HG03342 (cell line): ENCODE data around the gene IQSEC3.
"Not testable (repeated sequence)": the region's sequence is repeated elsewhere in the genome, so short reads cannot be mapped to it uniquely, and the experiment has no call there.

Experiments used
- ATAC-seq: cut with Tn5 transposase; IDR thresholded peaks from one replicate; pipeline ENCODE4 v1.9.1; 2021; ENCODE audit warnings: mild to moderate bottlenecking, moderate library complexity; ENCODE audit not compliant: unreplicated experiment

Gene IQSEC3

DNA sequence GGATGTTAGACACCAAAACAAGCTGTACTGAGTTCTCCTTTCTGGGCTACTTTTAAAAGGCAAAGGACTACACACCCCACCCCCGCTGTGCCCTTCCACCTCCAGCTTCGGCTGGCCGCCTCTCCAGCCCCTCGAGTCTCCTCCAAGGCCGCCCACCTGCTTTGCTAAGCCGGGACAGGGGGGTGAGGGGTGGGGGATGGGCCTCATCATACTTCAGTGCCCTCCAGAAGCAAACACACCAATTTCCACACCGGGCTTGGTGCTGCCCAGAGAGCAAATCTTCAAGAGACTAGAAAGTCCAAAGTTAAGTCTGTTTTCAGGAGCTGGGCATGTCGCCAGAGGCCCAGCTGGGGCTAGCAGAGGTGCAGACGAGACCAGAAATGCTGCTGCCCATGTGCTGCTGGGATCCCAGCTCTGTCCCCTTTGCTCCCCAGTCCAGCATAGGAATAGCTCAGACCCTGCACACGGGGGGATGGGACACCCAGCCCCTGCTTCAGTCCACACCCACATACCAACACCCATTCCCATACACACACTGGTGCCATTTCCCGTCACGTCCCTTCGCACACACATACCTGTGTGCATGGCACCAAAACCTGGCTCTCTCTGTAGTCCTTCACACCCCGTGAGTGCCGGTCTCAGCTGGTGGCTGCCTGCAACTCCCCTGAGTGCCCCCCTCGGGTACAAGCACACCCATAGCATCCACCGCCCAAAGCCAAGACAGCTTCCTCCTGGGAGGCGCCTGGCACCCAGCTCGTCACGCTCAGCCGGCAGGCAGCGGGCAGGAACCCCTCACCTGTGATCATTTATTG, 146.4 kb downstream of the IQSEC3 start:
- no peak for ATAC-seq

DNA sequence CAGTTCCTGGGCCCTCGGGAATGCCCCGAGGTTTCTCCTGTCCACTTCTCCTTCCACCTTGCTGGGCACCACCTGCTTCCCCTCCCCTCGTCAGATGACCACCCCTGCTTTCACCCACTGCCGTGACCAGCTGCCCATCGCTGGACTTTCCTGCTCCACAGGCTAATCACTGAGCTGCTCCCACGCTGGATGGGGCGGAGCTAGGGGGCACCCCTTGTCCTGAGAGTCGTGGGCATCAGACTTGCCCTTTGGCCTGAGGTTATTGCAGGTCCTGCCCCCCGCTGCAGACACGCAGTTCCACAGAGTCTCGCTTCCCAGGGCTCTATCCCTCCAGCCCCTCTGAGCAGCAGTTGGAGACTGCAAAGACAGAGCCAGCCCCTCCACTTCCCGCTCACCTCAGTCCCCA, 147.0 kb downstream of the IQSEC3 start:
- no peak for ATAC-seq

DNA sequence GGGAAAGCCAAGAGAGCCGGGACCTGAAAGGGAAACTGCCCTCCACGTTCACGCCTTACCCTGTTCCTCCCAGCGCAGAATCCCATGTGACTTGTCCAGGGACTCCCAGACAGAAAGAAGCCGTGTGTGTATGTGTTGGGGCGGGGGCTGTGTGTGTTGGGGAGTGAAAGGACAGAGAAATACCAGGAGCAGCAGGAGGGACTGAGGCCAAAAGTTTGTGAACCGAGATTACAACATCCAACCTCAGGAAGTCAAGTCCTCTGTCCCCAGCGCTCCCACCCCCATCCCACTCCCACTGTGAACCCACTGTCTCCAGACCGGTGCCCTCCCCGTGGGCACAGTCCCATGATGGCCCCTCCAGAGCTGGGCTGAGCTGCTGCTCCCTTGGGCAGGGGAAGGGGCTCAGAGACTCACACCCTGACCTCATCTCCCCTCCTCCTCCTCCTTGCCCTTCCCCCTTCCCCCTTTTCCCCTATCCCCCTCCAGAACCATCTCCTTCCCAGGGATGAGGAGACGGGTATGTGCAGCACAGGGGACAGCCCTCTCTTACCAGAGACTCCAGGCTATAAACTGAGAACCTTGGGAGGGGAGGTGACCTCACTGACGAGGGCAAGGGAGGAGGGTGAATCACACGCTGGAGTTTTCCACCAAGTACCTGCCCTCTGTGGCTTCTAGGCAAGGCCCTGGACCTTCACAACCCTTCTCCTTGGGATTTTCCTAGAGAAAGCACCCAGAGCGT, 147.6 kb downstream of the IQSEC3 start, which contains the start of gene SLC6A12:
Gene SLC6A12 (minus strand): TSS at position 155 of the 739 bp plus-strand sequence. CDS start 4,171 bp downstream, outside the sequence.
- ATAC-seq: no peak

DNA sequence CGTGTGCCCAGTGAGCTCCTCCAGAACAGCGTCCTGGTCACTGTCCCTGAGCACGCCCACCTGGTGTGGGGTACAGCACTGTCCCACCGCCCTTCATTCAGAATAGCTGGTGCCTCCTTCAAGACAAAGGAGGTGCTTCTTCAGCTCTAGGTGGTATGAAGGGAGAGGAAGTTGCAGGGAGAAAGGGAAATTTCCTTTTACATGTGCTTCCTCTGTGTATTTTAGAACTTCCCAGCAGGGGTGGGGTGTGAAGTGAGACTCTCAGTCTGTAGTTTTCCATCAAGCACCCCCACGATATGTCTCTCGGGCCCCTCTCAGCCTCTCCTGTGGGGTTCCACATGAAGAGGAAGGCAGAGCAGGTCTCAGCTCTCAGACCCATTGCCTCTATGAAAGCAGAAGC, 148.5 kb downstream of the IQSEC3 start:
- ATAC-seq: no peak

DNA sequence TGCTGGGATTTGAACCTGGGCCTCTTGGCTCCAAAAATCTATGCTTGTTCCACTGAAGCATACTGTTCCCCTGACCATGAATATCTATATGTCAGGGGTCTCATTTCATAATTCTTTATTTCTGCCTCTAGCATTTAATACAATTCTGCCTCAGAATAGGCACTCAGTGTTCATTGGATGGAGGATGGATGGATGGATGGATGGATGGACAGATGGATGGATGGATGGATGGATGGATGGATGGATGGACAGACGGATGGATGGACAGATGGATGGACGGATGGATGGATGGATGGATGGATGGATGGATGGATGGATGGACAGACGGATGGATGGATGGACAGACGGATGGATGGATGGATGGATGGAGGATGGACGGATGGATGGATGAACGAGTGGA, 150.5 kb downstream of the IQSEC3 start:
- ATAC-seq: not testable (repeated sequence)

DNA sequence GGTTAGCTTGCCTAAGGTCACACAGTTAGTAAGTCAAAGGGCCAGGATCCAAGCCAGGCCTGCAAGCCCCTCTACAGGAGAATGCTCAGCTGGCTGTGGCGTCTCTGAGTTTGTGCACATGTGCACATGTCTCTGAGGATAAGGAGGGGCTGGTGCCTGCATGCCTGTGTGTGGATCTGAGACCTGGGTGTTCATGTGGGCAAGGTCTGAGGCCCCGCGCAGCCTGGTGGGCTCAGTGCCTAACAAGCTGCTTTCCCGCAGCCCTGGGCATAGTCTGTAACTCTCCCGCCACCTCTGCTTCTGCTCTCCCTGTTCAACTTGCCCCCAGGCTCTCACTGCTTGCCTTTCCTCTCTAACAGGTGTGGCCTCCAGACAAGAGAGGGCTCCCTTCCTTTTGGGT, 151.7 kb downstream of the IQSEC3 start:
- no peak for ATAC-seq

DNA sequence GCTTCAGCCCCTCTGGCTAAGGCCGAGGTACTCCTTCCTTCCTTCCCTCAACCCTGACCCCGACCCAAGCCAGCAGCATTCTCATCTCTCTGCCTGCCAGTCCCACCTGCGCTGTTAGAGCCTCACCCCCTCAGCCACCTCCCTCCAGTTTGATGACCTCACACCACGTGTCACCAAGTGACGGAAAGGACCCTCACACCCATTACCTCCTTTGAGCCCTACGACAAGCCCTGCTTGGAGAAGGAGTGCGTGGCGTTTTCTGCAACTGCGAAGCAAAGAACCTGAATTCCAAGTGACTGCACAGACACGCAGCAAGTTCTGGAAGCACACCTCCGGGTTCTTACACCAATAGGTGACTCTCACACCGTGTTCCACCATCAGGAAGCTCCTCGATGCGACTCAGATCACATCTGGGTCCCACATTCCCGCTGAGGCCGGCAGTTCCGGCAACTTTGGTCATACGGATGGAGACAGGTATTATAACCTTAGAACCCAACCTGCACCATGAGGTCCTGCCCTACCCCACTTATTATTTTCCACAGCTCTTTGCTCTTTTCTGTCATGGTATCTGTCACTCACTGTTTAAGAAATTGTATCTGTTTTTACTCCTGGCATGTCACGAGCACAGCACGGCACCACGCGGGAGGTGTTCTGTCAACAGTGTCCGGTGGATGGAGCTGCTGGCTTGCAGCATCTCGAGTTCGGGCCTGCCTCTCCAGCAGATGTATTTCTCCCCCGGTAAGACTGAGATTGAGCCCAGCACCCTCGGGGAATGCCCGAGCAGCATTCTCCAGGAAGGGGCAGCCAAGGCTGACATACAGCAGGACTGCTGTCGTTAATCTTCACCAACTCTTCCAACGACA, 152.4 kb downstream of the IQSEC3 start:
- no peak for ATAC-seq

DNA sequence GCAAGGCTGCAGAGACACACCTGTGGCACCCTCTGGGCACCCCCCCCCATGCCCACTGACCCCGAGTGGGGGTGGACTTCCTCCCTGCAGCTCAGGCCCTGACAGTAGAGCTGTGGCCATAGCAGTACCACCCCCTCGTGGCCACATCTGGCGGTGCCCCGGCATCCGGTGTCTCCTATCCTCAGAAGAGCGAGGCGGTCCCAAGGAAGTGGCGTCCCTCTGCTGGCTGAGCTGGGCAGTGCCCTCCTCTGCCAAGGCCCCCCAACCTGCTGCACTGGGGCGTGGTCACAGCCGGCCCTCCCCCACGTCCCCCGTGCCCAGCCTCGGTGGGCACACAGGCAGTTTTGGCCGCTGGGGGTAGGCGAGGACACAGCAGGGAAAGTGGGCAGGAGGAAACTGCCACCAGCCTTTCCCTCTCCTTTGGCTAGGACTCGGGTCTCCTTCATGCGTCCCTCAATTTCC, 153.4 kb downstream of the IQSEC3 start:
- ATAC-seq: peak; percentile 78

DNA sequence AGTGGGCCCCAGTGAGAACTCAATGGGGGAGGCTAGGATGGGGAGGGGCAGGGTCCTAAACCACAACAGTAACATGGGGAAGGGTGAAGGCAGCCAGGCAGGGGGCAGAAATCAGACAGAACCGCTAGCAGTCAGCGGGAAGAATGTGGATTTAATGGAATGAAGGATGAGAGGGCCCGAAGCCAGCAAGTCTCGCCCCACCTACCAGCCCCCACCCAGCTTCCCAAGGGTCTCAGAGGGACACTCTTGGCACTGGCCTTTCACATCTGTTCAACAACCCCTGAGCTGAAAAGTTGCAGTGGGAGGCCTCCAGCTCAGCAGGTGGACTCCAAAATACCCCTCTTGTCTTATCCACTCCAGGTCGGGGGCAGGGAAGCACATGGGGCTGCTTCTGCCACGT, 153.9 kb downstream of the IQSEC3 start:
- no peak for ATAC-seq

DNA sequence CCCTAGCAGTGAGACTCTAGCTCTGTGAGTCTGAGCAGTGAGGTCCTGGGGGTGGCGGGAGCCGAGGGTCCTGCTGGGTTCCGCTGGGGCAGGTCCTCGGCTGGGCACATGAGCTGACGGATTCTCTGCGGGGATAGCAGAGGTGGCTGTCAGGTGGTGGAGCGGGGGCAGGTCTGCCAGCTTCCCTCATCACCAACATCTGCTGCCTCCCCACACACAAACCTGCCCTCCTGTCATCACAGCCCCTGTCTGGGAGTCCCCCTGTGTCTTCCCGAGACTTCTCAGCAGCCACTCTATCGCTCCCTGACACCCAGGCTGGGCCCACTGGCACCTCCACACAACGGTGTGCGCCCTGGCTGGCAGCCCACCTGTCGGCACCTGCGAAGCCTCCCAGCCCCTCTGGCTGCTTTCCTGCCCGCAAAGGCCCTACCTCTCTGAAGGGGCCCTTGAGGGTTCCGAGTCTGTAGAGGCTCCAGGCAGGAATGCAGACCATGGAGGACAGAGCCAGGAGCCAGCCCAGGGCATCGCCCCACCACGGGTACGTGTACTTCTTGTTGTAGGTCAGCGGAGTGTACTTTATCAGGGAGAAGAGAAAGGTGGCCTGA, 154.5 kb downstream of the IQSEC3 start:
- no peak for ATAC-seq

DNA sequence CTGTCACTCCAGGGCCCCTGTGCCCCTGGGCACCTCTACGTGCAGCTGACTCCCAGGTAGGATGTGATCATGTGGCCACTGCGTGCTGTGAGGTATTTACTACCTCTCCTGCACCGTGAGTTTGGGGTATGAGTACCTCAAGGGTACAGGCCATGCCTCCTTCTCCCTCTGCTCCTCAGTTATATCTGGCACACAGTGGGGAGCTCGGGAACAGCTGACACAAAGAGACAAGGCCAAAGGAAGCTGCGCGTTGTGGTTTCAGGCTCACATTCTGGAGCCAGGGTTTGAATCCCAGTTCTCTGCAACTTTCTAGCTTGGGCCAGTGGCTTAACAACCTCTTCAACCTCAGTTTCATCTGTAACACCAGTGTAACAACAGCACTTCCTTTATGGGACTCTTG, 155.2 kb downstream of the IQSEC3 start:
- no peak for ATAC-seq

DNA sequence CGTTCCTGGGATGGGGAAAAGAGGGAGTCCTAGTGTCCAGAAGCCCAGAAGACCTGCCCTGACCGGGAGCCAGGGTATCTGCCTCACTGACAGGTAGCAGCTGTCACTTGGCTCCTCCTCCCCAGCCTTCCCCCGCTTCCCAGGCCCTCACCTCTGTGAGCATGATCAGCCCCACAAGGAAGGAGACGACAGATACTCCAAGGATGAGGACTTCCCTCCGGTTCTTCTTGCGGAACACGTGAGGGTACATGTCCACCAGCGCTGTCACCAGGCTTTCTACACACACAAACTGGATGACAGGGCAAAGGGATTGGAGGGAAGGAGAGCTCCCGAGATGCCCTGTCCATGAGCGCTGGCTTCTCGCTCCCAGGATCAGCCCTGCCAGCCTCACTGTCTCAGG, 157.3 kb downstream of the IQSEC3 start:
- no peak for ATAC-seq

DNA sequence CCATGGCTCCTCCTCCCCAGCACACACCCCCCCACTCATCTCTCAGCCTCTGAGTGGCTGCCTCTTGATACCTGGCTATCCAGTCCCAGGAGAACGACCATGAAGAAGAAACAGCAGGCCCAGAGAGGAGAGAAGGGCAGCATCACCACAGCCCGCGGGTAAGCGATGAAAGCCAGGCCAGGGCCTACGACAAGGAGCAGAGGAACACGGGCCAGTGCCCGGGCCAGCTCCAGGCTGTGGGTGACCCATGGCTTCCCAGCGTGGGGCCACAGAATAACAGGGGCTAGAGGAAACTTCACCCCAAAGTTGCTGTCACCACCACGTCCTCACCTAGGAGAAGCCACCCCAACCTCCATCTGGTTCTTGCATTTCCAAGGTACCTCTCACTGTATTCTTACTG, 157.8 kb downstream of the IQSEC3 start:
- ATAC-seq: no peak

DNA sequence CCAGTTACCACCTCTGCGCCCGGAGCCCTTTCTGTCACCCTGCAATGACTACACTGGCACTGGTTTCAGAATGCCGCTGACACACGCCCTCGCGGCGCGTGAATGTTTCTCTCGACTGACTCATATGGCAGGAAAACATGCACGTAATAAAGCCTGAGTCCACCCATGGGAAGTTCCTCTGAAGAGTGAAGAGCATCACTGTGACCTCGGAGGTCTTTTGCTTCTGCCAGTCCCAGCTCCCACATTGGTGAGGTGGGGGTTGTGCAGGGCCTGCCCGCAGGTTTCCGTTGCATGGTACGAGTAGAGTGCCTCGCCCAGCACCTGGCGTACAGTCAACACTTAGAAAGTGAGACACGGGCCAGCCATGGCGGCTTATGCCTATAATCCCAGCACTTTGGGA, 158.4 kb downstream of the IQSEC3 start:
- no peak for ATAC-seq

DNA sequence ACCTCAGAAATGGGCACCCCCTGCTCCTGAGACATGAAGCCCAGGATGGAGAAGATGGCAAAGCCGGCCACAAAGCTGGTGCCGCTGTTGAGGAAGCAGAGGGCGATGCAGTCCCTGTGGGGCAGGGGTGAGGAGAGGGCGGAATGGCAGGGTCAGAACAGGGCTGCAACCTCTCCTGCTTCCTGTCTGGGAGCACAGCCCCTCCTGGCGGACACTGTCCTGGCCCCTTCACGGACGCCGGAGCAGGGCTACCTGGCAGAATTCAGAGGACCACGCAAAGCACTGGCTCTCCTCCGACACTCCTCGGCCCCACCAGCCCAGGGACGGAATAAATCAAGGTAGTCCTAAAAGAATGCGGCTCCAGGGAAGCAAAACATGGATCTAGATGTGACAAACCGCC, 159.8 kb downstream of the IQSEC3 start:
- ATAC-seq: no peak

DNA sequence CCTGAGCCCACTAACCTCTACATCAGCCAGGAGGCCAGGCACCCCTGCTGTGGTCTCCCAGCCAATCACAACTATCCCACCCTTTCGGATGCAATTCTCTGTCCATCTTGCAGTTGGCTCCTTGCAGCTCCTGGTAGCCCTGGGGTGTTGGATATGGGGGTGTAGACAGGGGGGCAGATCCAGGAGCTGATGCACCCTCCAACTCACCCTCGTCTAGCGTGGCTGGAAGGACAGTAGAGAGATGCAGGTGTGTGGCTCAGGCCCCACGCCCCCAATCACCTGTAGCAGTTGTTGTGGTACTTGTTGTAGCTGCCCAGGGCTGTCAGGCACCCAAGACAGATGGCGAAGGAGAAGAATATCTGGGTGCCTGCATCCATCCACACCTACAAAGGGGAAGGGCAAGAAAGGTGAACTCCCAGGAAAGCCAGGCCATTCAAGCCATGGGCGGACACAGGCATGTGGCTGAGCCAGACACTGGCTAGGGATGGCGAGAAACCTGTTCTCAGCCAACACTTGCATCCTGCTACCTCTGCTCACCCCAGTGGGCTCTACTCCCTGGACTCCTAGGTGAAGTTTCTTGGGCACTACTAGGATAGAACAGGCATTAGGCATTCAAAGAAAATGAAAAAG, 160.8 kb downstream of the IQSEC3 start:
- no peak for ATAC-seq
